ENCODE measurements around the gene TOX3.

GRCh38 chr16:52591934-52592592 lies 45.1 kb upstream of the TOX3 start:
- no peak for TF ChIP-seq CTCF (IDR thresholded peaks at IDR 0.05 in 4 of 5, conservative IDR thresholded peaks at IDR 0.05 in 1 of 5)
- no peak for TF ChIP-seq POLR2A (IDR thresholded peaks at IDR 0.05)

Data from gastrocnemius medialis (tissue), 4 donors.